NT2/D1 (cell line): ENCODE results near the gene TNFRSF1A.
A peak's percentile ranks its signal among the peaks of the same experiment; 100 is the strongest.

Experiments used
- DNase-seq: peaks from one replicate; pipeline ENCODE4 v3.0.0-alpha.2; 2011; ENCODE audit warnings: low read depth, low spot score
- H3K27me3 ChIP-seq: 2 replicates; pipeline ENCODE4 v1.6.0; 2011; ENCODE audit warnings: mild to moderate bottlenecking; ENCODE audit not compliant: insufficient read length, insufficient read depth
- H3K36me3 ChIP-seq: 2 replicates; pipeline ENCODE4 v1.6.1; 2011; ENCODE audit warnings: mild to moderate bottlenecking, low read length, mixed read lengths; ENCODE audit not compliant: insufficient read depth, insufficient read length
- H3K4me1 ChIP-seq: 2 replicates; pipeline ENCODE4 v1.5.1; 2011; ENCODE audit not compliant: insufficient read depth, insufficient read length
- H3K4me3 ChIP-seq: 2 replicates; pipeline ENCODE4 v1.5.1; 2011; ENCODE audit warnings: low read depth; ENCODE audit not compliant: insufficient read length
- H3K9ac ChIP-seq: 2 replicates; pipeline ENCODE4 v1.6.0; 2011; ENCODE audit warnings: low read depth; ENCODE audit not compliant: insufficient read length
- H3K9me3 ChIP-seq: 2 replicates; pipeline ENCODE4 v1.5.1; 2011; ENCODE audit warnings: mild to moderate bottlenecking, low read length; ENCODE audit not compliant: insufficient read depth
- SUZ12 ChIP-seq: IDR thresholded peaks from 2 replicates; pipeline ENCODE4 v1.6.1; 2011; ENCODE audit not compliant: insufficient read length, insufficient read depth; ENCODE audit errors: extremely low read depth
- YY1 ChIP-seq: IDR thresholded peaks from 2 replicates; pipeline ENCODE4 v1.6.1; 2011; ENCODE audit not compliant: insufficient read length, insufficient read depth
- ZNF274 ChIP-seq: IDR thresholded peaks from 2 replicates; pipeline ENCODE4 v1.6.1; 2011; ENCODE audit warnings: mild to moderate bottlenecking, low read depth, low read length

Gene TNFRSF1A

DNA sequence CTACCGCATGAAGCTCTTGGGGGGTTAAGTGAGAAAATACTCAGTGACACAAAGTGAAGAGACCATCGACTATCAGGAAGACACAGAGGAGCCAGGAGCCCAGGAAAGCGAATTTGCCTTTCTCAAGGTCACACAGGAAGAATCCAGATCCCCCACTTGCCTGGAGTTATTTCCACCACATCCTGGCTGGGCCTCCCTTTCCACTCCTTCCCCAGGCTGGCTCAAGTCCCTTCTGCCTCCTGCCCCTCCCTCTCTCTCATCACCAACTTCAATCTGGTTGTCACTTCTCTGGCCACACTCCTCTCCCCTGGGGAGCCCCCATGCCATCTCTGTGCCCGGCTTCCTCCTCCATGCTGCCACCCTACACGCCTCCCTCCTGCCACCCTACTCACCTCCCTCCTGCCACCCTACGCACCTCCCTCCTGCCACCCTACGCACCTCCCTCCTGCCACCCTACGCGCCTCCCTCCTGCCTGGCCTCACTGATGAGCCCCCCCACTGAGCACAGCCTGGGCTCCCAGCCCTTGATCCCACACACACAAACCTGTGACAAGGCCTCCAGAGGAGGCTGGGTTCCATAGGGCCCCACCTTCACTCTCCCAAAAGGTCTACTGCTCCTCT lies 27.1 kb upstream of the TNFRSF1A start:
- TF ChIP-seq ZNF274: no peak
- no peak for TF ChIP-seq YY1
- TF ChIP-seq SUZ12: no peak
- Histone ChIP-seq H3K4me1 (peaks cover 26% of the 10 kb centered on the region), H3K9ac (no peak overlapping the region), H3K9me3 (no peaks in the 10 kb centered on the region), H3K36me3 (no peaks in the 10 kb centered on the region), H3K4me3 (no peak overlapping the region), H3K27me3 (peaks cover 6% of the 10 kb centered on the region)
- DNase-seq: no peak

GRCh38 chr12:6367969-6368892 lies 26.4 kb upstream of the TNFRSF1A start:
- Histone ChIP-seq H3K27me3 (no peaks in the 10 kb centered on the region), H3K4me1 (peaks cover 18% of the 10 kb centered on the region), H3K4me3 (no peak overlapping the region), H3K36me3 (no peaks in the 10 kb centered on the region), H3K9me3 (no peaks in the 10 kb centered on the region), H3K9ac (no peak overlapping the region)
- DNase-seq: no peak
- TF ChIP-seq YY1: no peak
- TF ChIP-seq SUZ12: no peak
- no peak for TF ChIP-seq ZNF274

GRCh38 chr12:6367065-6367968 lies 25.4 kb upstream of the TNFRSF1A start:
- Histone ChIP-seq H3K36me3 (no peaks in the 10 kb centered on the region), H3K9ac (no peak overlapping the region), H3K4me3 (no peak overlapping the region), H3K9me3 (no peaks in the 10 kb centered on the region), H3K4me1 (peaks cover 17% of the 10 kb centered on the region), H3K27me3 (no peaks in the 10 kb centered on the region)
- no peak for DNase-seq
- TF ChIP-seq SUZ12 (no peak), YY1 (no peak)

- peak overlapping the region; percentile 78 for H3K9ac ChIP-seq
Measured at GRCh38 chr12:6364044-6364374, 22.1 kb upstream of the TNFRSF1A start.

DNA sequence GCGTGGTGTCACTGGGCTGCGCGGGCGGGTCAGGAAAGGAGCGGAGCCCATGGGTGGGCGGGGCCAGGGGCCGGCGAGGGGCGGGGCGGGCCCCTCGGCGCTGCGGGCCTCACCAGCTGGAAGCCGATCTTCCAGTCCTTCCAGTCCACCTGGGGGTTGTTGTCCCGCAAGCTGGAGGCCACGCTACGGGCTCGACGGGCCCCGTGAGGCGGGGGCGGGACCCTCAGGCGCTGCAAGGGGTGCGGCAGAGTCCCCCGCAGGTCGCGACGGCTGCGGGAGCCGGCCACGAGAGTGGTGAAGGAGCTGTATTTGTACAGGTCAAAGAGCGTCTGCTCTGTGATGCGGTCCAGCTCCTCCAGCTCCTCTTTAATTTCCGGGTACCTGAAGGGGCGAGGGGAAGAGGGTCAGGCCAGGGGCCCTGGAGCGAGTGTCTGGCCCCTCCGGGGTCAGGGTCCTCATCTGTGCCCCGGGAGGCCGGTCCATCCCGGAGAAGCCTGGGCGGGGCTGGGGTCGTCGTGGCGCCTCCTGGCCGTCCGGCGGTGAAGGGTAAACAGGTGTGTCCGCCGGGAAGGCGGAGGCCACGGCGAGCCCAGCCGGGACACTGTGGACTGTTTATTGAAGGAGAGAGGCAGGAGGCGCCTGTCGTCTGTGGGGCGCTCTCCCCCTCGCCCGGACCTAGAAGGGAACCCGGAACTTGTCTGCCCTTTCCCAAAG lies 21.6 kb upstream of the TNFRSF1A start:
- Histone ChIP-seq H3K27me3 (no peaks in the 10 kb centered on the region), H3K9ac (peak overlapping the region; percentile 78), H3K36me3 (no peaks in the 10 kb centered on the region), H3K9me3 (no peaks in the 10 kb centered on the region), H3K4me3 (peak overlapping the region; percentile 62), H3K4me1 (peaks cover 9% of the 10 kb centered on the region)
- DNase-seq: no peak
- TF ChIP-seq YY1: no peak

More at GRCh38 chr12:6364044-6364374, 22.1 kb upstream of the TNFRSF1A start:
- TF ChIP-seq YY1: no peak
- no peak for TF ChIP-seq SUZ12
- TF ChIP-seq ZNF274: no peak
- Histone ChIP-seq H3K36me3 (no peaks in the 10 kb centered on the region), H3K9me3 (no peaks in the 10 kb centered on the region), H3K4me3 (peak overlapping the region; percentile 62), H3K4me1 (peaks cover 12% of the 10 kb centered on the region), H3K27me3 (no peaks in the 10 kb centered on the region)
- no peak for DNase-seq

GRCh38 chr12:6363010-6363329 lies 21.1 kb upstream of the TNFRSF1A start:
- TF ChIP-seq ZNF274: no peak
- TF ChIP-seq YY1: no peak
- no peak for TF ChIP-seq SUZ12
- no peak for DNase-seq
- H3K36me3 ChIP-seq: no peaks in the 10 kb centered on the region
- no peak overlapping the region for H3K4me3 ChIP-seq
- no peaks in the 10 kb centered on the region for H3K27me3 ChIP-seq
- H3K9ac ChIP-seq: no peak overlapping the region
- peaks cover 9% of the 10 kb centered on the region for H3K4me1 ChIP-seq
- no peaks in the 10 kb centered on the region for H3K9me3 ChIP-seq

DNA sequence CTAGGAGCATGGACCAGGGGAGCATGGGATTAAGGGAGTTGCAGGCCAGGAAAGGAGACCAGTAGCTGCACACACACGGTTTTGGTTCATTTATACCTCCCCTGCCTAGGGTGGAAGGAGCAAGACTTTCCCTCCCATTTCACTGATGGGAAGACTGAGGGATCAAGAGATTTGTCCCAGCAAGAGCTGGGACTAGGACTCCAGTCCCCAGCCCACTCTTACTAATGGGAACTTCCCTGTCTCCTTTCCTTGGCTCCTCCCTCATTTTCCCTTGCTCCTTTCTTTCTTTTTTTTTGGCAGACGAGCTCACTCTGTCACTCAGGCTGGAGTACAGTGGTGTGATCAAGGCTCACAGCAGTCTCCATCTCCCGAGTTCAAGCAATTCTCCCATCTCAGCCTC lies 20.5 kb upstream of the TNFRSF1A start:
- H3K9ac ChIP-seq: no peak overlapping the region
- H3K4me1 ChIP-seq: peaks cover 9% of the 10 kb centered on the region
- no peak for DNase-seq
- H3K9me3 ChIP-seq: no peaks in the 10 kb centered on the region
- H3K4me3 ChIP-seq: no peak overlapping the region
- TF ChIP-seq SUZ12: no peak
- TF ChIP-seq ZNF274: no peak
- TF ChIP-seq YY1: no peak
- no peaks in the 10 kb centered on the region for H3K27me3 ChIP-seq
- H3K36me3 ChIP-seq: no peaks in the 10 kb centered on the region
